ENCODE results near the gene SPEG. TPM values are rescaled to one million over a fixed set of nuclear protein-coding genes. Genes with fewer than 3 reads are reported as not detected.

The SPEG gene
- total and polyA plus RNA-seq, 2 donors (not counting 3 experiments of a cell fraction or from before 2014, with no cell fraction given): 0.84 to 3.5 TPM

GRCh38 chr2:219512524-219513216, 78.0 kb downstream of the SPEG start:
- Histone ChIP-seq H3K27ac (ENCODE audit: insufficient read depth, low read depth, low read length) (no peak overlapping the region), H3K4me2 (ENCODE audit: insufficient read depth, low read length) (no peak overlapping the region), H3K36me3 (ENCODE audit: control insufficient read depth in 2 of 2, extremely low read depth in 1 of 2, insufficient read depth in 2 of 2, low read length in 2 of 2) (no peaks in the 10 kb centered on the region), H2AFZ (ENCODE audit: low read depth, low read length) (no peak overlapping the region), H3K4me3 (replicated peaks in 1 of 3; ENCODE audit: insufficient read depth in 1 of 3, low read depth in 1 of 3, low read length in 3 of 3) (no peak overlapping the region), H3K4me1 (ENCODE audit: control insufficient read depth, extremely low read depth, insufficient read depth, low read length) (no peaks in the 10 kb centered on the region), H3K79me2 (ENCODE audit: control insufficient read depth, insufficient read depth, low read length) (no peaks in the 10 kb centered on the region), H4K20me1 (replicated peaks; ENCODE audit: control insufficient read depth, extremely low read depth, insufficient read depth, low read length) (no peaks in the 10 kb centered on the region), H3K9me1 (replicated peaks; ENCODE audit: control insufficient read depth, extremely low read depth, insufficient read depth, low read length) (no peaks in the 10 kb centered on the region), H3K27me3 (ENCODE audit: control insufficient read depth in 2 of 2, insufficient read depth in 2 of 2, low read length in 2 of 2) (peaks cover 56 to 64% of the 10 kb centered on the region in 2 experiments), H3K9me3 (replicated peaks; ENCODE audit: control insufficient read depth, insufficient read depth, low read length) (no peaks in the 10 kb centered on the region), H3K9ac (replicated peaks; ENCODE audit: extremely low read depth, insufficient read depth, low read length) (no peak overlapping the region)
- TF ChIP-seq POLR2AphosphoS5 (IDR thresholded peaks at IDR 0.05; ENCODE audit: insufficient read depth, low read depth, low read length): no peak
- no peak for DNase-seq (ENCODE audit: low read depth, low spot score)
- ChIA-PET POLR2A (no interaction called here), CTCF (interaction anchor here (6.6 kb wide), 1 partner anchor 17 kb away, joined by 39 read pairs; no protein-coding TSS in a partner anchor)
- dilution Hi-C loops (cut with MboI; ENCODE audit: extremely low pct_ligation_motif_present, low sequenced_read_pairs): no loop called here
- BruUV-seq (replicated peaks): no TSS peak
- intact Hi-C loops (cut with micrococcal nuclease): no loop called here
- FAIRE-seq: no peak

GRCh38 chr2:219513787-219514186, 79.1 kb downstream of the SPEG start:
- POLR2A ChIA-PET: no interaction called here
- H3K4me3 ChIP-seq (replicated peaks in 1 of 3; ENCODE audit: insufficient read depth in 1 of 3, low read depth in 1 of 3, low read length in 3 of 3): no peak overlapping the region
- no peak overlapping the region for H2AFZ ChIP-seq (ENCODE audit: low read depth, low read length)
- H3K4me2 ChIP-seq (ENCODE audit: insufficient read depth, low read length): no peak overlapping the region
- no peak overlapping the region for H3K27ac ChIP-seq (ENCODE audit: insufficient read depth, low read depth, low read length)
- TF ChIP-seq POLR2A (IDR thresholded peaks at IDR 0.05; ENCODE audit: low read depth, low read length) (no peak), EZH2 (IDR thresholded peaks at IDR 0.05; ENCODE audit: borderline replicate concordance, low read depth, low read length, severe bottlenecking) (peak; percentile 27)
- H4K20me1 ChIP-seq (replicated peaks; ENCODE audit: control insufficient read depth, extremely low read depth, insufficient read depth, low read length): no peaks in the 10 kb centered on the region
- no peaks in the 10 kb centered on the region for H3K9me1 ChIP-seq (replicated peaks; ENCODE audit: control insufficient read depth, extremely low read depth, insufficient read depth, low read length)
- H3K9me3 ChIP-seq (replicated peaks; ENCODE audit: control insufficient read depth, insufficient read depth, low read length): no peaks in the 10 kb centered on the region
- BruUV-seq (replicated peaks): no TSS peak
- H3K27me3 ChIP-seq (ENCODE audit: control insufficient read depth in 2 of 2, insufficient read depth in 2 of 2, low read length in 2 of 2): peaks cover 60 to 67% of the 10 kb centered on the region in 2 experiments
- dilution Hi-C loops (cut with MboI; ENCODE audit: extremely low pct_ligation_motif_present, low sequenced_read_pairs): no loop called here
- H3K36me3 ChIP-seq (ENCODE audit: control insufficient read depth in 2 of 2, extremely low read depth in 1 of 2, insufficient read depth in 2 of 2, low read length in 2 of 2): no peaks in the 10 kb centered on the region
- FAIRE-seq (no peak), DNase-seq (ENCODE audit: low read depth, low spot score) (no peak)
- H3K4me1 ChIP-seq (ENCODE audit: control insufficient read depth, extremely low read depth, insufficient read depth, low read length): no peaks in the 10 kb centered on the region
- no peak overlapping the region for H3K9ac ChIP-seq (replicated peaks; ENCODE audit: extremely low read depth, insufficient read depth, low read length)
- CTCF ChIA-PET: interaction anchor here (1.2 to 6.6 kb wide), 3 partner anchors 9 to 18 kb away, joined by 3 to 39 read pairs (median 8); a partner anchor contains a TSS
- no peaks in the 10 kb centered on the region for H3K79me2 ChIP-seq (ENCODE audit: control insufficient read depth, insufficient read depth, low read length)
- intact Hi-C loops (cut with micrococcal nuclease): no loop called here
